OCI-LY3 (cell line): Measurements from ENCODE around the gene LCE1F.

ENCODE experiments used
- EZH2phosphoT487 ChIP-seq: fragments of 200-600 bp; shearing (Covaris generic); IDR thresholded peaks from 2 replicates; pipeline ENCODE4 v1.6.1; 2018; ENCODE audit warnings: antibody characterized with exemption, mixed run types, low read depth
- TF ChIP-seq, protein P1 (sequence below): fragments of 200-600, 300-600 bp; sonication (generic); IDR thresholded peaks from 2 replicates; pipeline ENCODE4 v1.5.1; 2014; ENCODE audit warnings: antibody characterized with exemption, low read length, low read depth

GRCh38 chr1:152735648-152736047, 39.3 kb upstream of the LCE1F start:
- no peak for TF ChIP-seq EZH2phosphoT487
- TF ChIP-seq, protein P1, sequence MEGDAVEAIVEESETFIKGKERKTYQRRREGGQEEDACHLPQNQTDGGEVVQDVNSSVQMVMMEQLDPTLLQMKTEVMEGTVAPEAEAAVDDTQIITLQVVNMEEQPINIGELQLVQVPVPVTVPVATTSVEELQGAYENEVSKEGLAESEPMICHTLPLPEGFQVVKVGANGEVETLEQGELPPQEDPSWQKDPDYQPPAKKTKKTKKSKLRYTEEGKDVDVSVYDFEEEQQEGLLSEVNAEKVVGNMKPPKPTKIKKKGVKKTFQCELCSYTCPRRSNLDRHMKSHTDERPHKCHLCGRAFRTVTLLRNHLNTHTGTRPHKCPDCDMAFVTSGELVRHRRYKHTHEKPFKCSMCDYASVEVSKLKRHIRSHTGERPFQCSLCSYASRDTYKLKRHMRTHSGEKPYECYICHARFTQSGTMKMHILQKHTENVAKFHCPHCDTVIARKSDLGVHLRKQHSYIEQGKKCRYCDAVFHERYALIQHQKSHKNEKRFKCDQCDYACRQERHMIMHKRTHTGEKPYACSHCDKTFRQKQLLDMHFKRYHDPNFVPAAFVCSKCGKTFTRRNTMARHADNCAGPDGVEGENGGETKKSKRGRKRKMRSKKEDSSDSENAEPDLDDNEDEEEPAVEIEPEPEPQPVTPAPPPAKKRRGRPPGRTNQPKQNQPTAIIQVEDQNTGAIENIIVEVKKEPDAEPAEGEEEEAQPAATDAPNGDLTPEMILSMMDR: peak; percentile 49
